ENCODE data around the gene PTPN11.
"Not testable (repeated sequence)": the region's sequence is repeated elsewhere in the genome, so short reads cannot be mapped to it uniquely, and the experiment has no call there.

Gene PTPN11

GRCh38 chr12:112514926-112515642 lies 96.3 kb downstream of the PTPN11 start:
- no peak for DNase-seq (ENCODE audit: low spot score)

GRCh38 chr12:112515868-112516267 lies 97.1 kb downstream of the PTPN11 start:
- DNase-seq (ENCODE audit: low spot score): no peak

- no peak for DNase-seq (ENCODE audit: low spot score)
Measured at GRCh38 chr12:112517730-112518364, 99.1 kb downstream of the PTPN11 start.

GRCh38 chr12:112518365-112518735 lies 99.6 kb downstream of the PTPN11 start:
- DNase-seq (ENCODE audit: low spot score): no peak

- not testable (repeated sequence) for DNase-seq (ENCODE audit: low spot score)
Measured at GRCh38 chr12:112519841-112520340, 101.1 kb downstream of the PTPN11 start.

- no peak for DNase-seq (ENCODE audit: low spot score)
Measured at GRCh38 chr12:112523856-112524255, 105.1 kb downstream of the PTPN11 start.

GRCh38 chr12:112524269-112524668 lies 105.5 kb downstream of the PTPN11 start:
- no peak for DNase-seq (ENCODE audit: low spot score)

- peak; percentile 52 for DNase-seq (ENCODE audit: low spot score)
Measured at GRCh38 chr12:112524676-112525425, 106.1 kb downstream of the PTPN11 start.

GRCh38 chr12:112525426-112525809 lies 106.7 kb downstream of the PTPN11 start:
- DNase-seq (ENCODE audit: low spot score): no peak

- no peak for DNase-seq (ENCODE audit: low spot score)
Measured at GRCh38 chr12:112527082-112527481, 108.3 kb downstream of the PTPN11 start.

GRCh38 chr12:112527501-112527900 lies 108.8 kb downstream of the PTPN11 start:
- DNase-seq (ENCODE audit: low spot score): no peak

GRCh38 chr12:112528521-112528920 lies 109.8 kb downstream of the PTPN11 start:
- no peak for DNase-seq (ENCODE audit: low spot score)

GRCh38 chr12:112530941-112531340 lies 112.2 kb downstream of the PTPN11 start:
- DNase-seq (ENCODE audit: low spot score): no peak

GRCh38 chr12:112532106-112532505 lies 113.4 kb downstream of the PTPN11 start:
- DNase-seq (ENCODE audit: low spot score): no peak

GRCh38 chr12:112533528-112533927 lies 114.8 kb downstream of the PTPN11 start:
- no peak for DNase-seq (ENCODE audit: low spot score)

- DNase-seq (ENCODE audit: low spot score): no peak
Measured at GRCh38 chr12:112535017-112535416, 116.3 kb downstream of the PTPN11 start.

GRCh38 chr12:112535637-112536366 lies 117.1 kb downstream of the PTPN11 start:
- no peak for DNase-seq (ENCODE audit: low spot score)

GRCh38 chr12:112536367-112536730 lies 117.6 kb downstream of the PTPN11 start:
- DNase-seq (ENCODE audit: low spot score): no peak

GRCh38 chr12:112537710-112538396 lies 119.1 kb downstream of the PTPN11 start:
- DNase-seq (ENCODE audit: low spot score): peak; percentile 68

GRCh38 chr12:112538740-112539139 lies 120.0 kb downstream of the PTPN11 start:
- DNase-seq (ENCODE audit: low spot score): no peak

- no peak for DNase-seq (ENCODE audit: low spot score)
Measured at GRCh38 chr12:112539221-112539620, 120.5 kb downstream of the PTPN11 start.

GRCh38 chr12:112540021-112540420 lies 121.3 kb downstream of the PTPN11 start:
- DNase-seq (ENCODE audit: low spot score): no peak
